GM18507 (cell line): ENCODE measurements around the gene DDX11.
"Not testable (repeated sequence)": the region's sequence is repeated elsewhere in the genome, so short reads cannot be mapped to it uniquely, and the experiment has no call there.

Experiments used
- DNase-seq: peaks from one replicate; pipeline ENCODE4 v3.0.0; 2011; ENCODE audit warnings: low read depth; ENCODE audit not compliant: insufficient read length; ENCODE audit errors: extremely low spot score
- FAIRE-seq: peaks from 2 replicates; lab custom pipeline; 2011; peaks lifted over from hg19 to GRCh38; lab: Jason Lieb, UNC

Gene DDX11

GRCh38 chr12:31118347-31119191, 44.9 kb downstream of the DDX11 start:
- FAIRE-seq = no peak
- DNase-seq = no peak

- DNase-seq = no peak
- FAIRE-seq = no peak
These were observed 45.6 kb downstream of the DDX11 start for GRCh38 chr12:31119192-31119802.

GRCh38 chr12:31119803-31120211, 46.1 kb downstream of the DDX11 start:
- no peak for FAIRE-seq
- no peak for DNase-seq

- FAIRE-seq (no peak), DNase-seq (no peak)
These were observed 46.8 kb downstream of the DDX11 start for GRCh38 chr12:31120392-31121008.

GRCh38 chr12:31121022-31121728, 47.5 kb downstream of the DDX11 start:
- not testable (repeated sequence) for DNase-seq, FAIRE-seq

- DNase-seq = no peak
- FAIRE-seq = no peak
These were observed 48.8 kb downstream of the DDX11 start for GRCh38 chr12:31122481-31122880.

GRCh38 chr12:31124158-31124557, 50.5 kb downstream of the DDX11 start:
- FAIRE-seq, DNase-seq: not testable (repeated sequence)

GRCh38 chr12:31125171-31125570, 51.5 kb downstream of the DDX11 start:
- not testable (repeated sequence) for DNase-seq, FAIRE-seq

- DNase-seq, FAIRE-seq: not testable (repeated sequence)
These were observed 53.7 kb downstream of the DDX11 start for GRCh38 chr12:31127209-31127848.

GRCh38 chr12:31136581-31136980, 62.9 kb downstream of the DDX11 start:
- DNase-seq, FAIRE-seq: not testable (repeated sequence)

GRCh38 chr12:31144768-31145167, 71.1 kb downstream of the DDX11 start:
- not testable (repeated sequence) for FAIRE-seq, DNase-seq

- DNase-seq, FAIRE-seq: not testable (repeated sequence)
These were observed 71.6 kb downstream of the DDX11 start for GRCh38 chr12:31145296-31145695.

- DNase-seq, FAIRE-seq: not testable (repeated sequence)
These were observed 73.8 kb downstream of the DDX11 start for GRCh38 chr12:31147415-31147814.

GRCh38 chr12:31150766-31151165, 77.1 kb downstream of the DDX11 start:
- FAIRE-seq = peak; percentile 48
- not testable (repeated sequence) for DNase-seq
